Small intestine (tissue), 7 donors: ENCODE measurements around the gene WFIKKN2. TPM values are rescaled to one million over a fixed set of nuclear protein-coding genes. Genes with fewer than 3 reads are reported as not detected.
"Not testable (repeated sequence)": the region's sequence is repeated elsewhere in the genome, so short reads cannot be mapped to it uniquely, and the experiment has no call there.

ENCODE experiments used
- DNase-seq, 2 donors: peaks; one replicate each; pipeline versions ENCODE4 v3.0.0 to v3.0.0-alpha.2; 2013
- FAIRE-seq: peaks from 2 replicates; lab custom pipeline; 2012; peaks lifted over from hg19 to GRCh38; lab: Jason Lieb, UNC
- H3K27ac ChIP-seq, 3 donors: one replicate each; pipeline ENCODE4 v1.5.1; 2013; ENCODE audit warnings: low read length in 2 of 3, mild to moderate bottlenecking in 2 of 3, control low read depth in 1 of 3, inconsistent platforms in 1 of 3, low read depth in 1 of 3, moderate library complexity in 1 of 3
- H3K27me3 ChIP-seq, 3 donors: one replicate each; pipeline ENCODE4 v1.6.1; 2013; ENCODE audit warnings: low read length in 3 of 3, inconsistent platforms in 1 of 3; ENCODE audit not compliant: control insufficient read depth in 3 of 3, insufficient read depth in 3 of 3
- H3K36me3 ChIP-seq, 3 donors: one replicate each; pipeline ENCODE4 v1.6.1; 2013; ENCODE audit warnings: low read length in 3 of 3, inconsistent platforms in 1 of 3, low read depth in 1 of 3, mild to moderate bottlenecking in 1 of 3, moderate library complexity in 1 of 3; ENCODE audit not compliant: control insufficient read depth in 3 of 3, insufficient read depth in 2 of 3
- H3K4me1 ChIP-seq, 3 donors: one replicate each; pipeline ENCODE4 v1.6.1; 2013; ENCODE audit warnings: low read length in 2 of 3, inconsistent platforms in 1 of 3, low read depth in 1 of 3, mild to moderate bottlenecking in 1 of 3, moderate library complexity in 1 of 3; ENCODE audit not compliant: control insufficient read depth in 3 of 3, insufficient read depth in 2 of 3
- H3K4me3 ChIP-seq, 3 donors: one replicate each; pipeline ENCODE4 v1.5.1; 2013; ENCODE audit warnings: low read length in 3 of 3, control low read depth in 1 of 3, inconsistent platforms in 1 of 3, low read depth in 1 of 3, mild to moderate bottlenecking in 1 of 3, moderate library complexity in 1 of 3
- H3K9me3 ChIP-seq, 2 donors: one replicate each; pipeline ENCODE4 v1.6.1; 2013; ENCODE audit warnings: low read depth in 1 of 2, low read length in 1 of 2; ENCODE audit not compliant: control insufficient read depth in 2 of 2, insufficient read depth in 1 of 2
- WGBS, 3 donors: extraction: QIAGEN DNeasy Blood & Tissue Kit; methylation state at CpG; one replicate each; pipeline ENCODE4 v1.1.7; 2013; 5-methylcytosine and 5-hydroxymethylcytosine counted together
- polyA plus RNA-seq, 4 donors: library from polyadenylated mRNA; stranded (reverse) in 3 of 4; unstranded in 1 of 4; fragments of 200-250 nt in 3 of 4; fragments of 120-200 nt in 1 of 4; gene quantifications; one replicate each; pipeline versions ENCODE4 v1.2.1 to v1.2.3, GENCODE V29; 2013
- donor health status: healthy with polysubstance abuse.
- donor health status: control.
- donor health status: control.
- donor health status: Bipolar disorder and iron deficiency.
- donor health status: healthy.

Gene WFIKKN2
- polyA plus RNA-seq, 4 donors: 0.03 to 0.10 TPM; not detected in 2

DNA sequence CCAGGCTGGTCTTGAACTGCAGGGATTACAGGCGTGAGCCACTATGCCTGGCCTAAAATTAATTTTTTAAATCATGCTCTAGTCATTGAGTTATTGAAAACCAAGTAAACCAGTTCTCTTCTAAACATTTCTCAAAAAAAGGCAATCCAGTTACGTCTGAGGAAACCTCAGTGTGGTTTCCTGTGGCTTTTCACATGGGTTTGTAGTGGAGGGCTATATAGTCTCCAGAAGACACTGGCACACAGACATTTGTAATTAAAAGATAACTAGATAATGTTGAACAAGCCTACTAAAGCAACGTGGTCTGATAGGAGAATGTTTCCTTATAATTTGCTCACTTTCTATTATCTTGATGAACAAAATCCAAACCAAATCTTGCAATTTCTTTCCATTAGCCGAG, 36.0 kb downstream of the WFIKKN2 start:
- H3K4me3 ChIP-seq: no peak overlapping the region
- no peaks in the 10 kb centered on the region for H3K36me3 ChIP-seq
- peak overlapping the region in 1 of 3 donors; percentile 31 for H3K27ac ChIP-seq
- peak in 1 of 2 donors; percentile 55 for DNase-seq
- WGBS, 3 donors: 44 to 48% (median 45%) methylated on average over 4 of the region's 4 CpGs
- H3K9me3 ChIP-seq: no peaks in the 10 kb centered on the region
- H3K27me3 ChIP-seq: no peaks in the 10 kb centered on the region
- no peak for FAIRE-seq
- peaks cover 2 to 16% (median 3%) of the 10 kb centered on the region in 3 donors for H3K4me1 ChIP-seq

DNA sequence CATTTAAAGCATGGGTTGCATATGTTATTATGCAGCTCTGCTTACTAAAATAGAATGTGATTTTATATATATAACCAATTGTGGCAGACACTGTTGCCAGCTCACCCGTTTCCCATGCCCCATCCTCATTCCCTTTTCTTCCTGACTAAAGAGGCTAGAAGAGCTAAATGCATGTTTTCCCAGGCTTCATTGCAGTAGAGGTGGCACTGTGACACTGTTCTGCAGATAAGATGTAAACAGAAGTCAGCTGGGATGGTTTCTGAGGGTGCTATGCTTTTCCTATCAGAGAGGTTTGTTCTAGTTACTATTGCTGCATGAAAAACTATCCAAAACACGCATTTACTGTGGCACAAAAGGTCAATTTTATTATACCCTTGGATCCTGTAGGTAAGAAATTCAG, 36.5 kb downstream of the WFIKKN2 start:
- H3K27ac ChIP-seq: peak overlapping the region in 2 of 3 donors; percentile 31 to 51
- no peaks in the 10 kb centered on the region for H3K9me3 ChIP-seq
- H3K4me3 ChIP-seq: no peak overlapping the region
- H3K4me1 ChIP-seq: peaks cover 2 to 16% (median 3%) of the 10 kb centered on the region in 3 donors
- FAIRE-seq (no peak), DNase-seq (peak in 1 of 2 donors; percentile 44)
- 14 to 47% (median 32%) methylated on average over 2 of the region's 2 CpGs for WGBS, 3 donors
- H3K36me3 ChIP-seq: no peaks in the 10 kb centered on the region
- no peaks in the 10 kb centered on the region for H3K27me3 ChIP-seq

DNA sequence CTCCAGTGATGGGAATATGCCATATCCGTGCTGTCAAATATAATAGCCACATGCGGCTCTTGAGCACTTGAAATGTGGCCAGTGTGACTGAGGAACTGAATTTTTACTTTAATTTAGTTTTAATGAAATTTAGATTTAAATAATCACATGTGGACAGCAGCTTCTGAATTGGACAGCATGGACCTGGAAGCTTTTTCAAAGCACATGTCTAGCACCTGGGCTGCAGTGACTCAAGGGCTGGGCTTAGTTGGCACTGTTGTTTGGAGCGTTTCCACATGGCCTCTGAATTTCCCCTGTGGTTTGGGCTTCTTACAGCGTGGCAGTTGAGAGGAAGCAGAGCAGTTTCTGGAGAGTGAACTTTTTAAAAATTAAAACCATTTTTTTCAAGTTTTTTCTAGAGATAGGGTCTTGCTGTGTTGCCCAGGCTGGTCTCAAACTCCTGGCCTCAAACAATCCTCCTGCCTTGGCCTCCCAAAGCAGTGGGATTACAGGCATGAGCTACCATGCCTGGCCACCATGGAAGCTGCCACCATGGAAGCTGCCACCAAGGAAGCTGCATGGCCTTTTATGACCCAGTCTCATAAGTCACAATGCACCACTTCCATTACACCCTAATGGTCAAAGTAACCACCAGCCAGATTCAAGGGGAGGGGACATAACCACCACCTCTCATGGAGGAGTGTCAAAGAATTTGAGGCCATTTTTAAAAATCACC, 37.5 kb downstream of the WFIKKN2 start:
- no peaks in the 10 kb centered on the region for H3K9me3 ChIP-seq
- H3K4me1 ChIP-seq: peaks cover 2 to 16% (median 3%) of the 10 kb centered on the region in 3 donors
- no peak for DNase-seq
- H3K27ac ChIP-seq: no peak overlapping the region
- H3K36me3 ChIP-seq: no peaks in the 10 kb centered on the region
- no peak for FAIRE-seq
- WGBS, 3 donors: 60 to 74% (median 61%) methylated on average over 4 of the region's 4 CpGs
- no peak overlapping the region for H3K4me3 ChIP-seq
- H3K27me3 ChIP-seq: no peaks in the 10 kb centered on the region

DNA sequence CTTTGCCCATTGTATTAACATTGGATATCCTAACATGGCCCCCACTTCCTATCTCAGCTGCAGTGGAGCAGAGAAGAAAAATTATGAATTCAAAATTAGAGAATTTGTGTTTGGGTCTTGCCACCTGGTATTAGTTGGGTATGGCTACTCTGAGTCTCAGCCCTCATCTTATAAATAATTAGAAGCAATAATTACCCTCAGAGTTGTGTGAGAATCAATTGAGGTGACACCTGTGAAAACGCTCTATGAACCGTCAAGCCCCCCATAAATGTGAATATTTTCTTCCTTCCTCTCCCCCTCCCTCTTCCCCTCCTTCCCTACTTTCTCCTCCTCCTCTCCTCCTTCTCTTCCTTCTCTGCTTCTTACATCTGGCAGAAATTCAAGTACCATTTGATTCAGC, 39.7 kb downstream of the WFIKKN2 start:
- no peak for FAIRE-seq
- H3K36me3 ChIP-seq: no peaks in the 10 kb centered on the region
- WGBS, 3 donors: 64 to 85% (median 77%) methylated on average over 2 of the region's 2 CpGs
- H3K4me3 ChIP-seq: no peak overlapping the region
- H3K27ac ChIP-seq: no peak overlapping the region
- H3K4me1 ChIP-seq: peaks cover 2 to 8% (median 3%) of the 10 kb centered on the region in 3 donors
- H3K9me3 ChIP-seq: peaks cover 0 to 4% of the 10 kb centered on the region in 2 donors
- no peak for DNase-seq
- H3K27me3 ChIP-seq: no peaks in the 10 kb centered on the region

DNA sequence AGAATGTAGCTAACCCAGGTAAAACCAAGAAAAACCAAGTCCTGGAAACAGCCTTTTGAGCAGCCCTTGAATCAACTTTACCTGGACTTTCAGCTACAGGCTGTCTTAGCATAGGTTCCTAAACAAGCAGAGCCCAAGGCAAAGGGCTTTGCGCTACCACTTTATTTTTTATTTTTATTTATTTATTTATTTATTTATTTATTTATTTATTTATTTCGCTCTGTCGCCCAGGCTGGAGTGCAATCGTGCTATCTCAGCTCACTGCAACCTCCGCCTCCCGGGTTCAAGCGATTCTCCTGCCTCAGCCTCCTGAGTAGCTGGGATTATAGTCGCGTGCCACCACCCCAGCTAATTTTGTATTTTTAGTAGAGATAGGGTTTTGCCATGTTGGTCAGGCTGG, 41.7 kb downstream of the WFIKKN2 start:
- 96 to 97% (median 97%) methylated on average over 9 of the region's 9 CpGs for WGBS, 3 donors
- H3K36me3 ChIP-seq, H3K27me3 ChIP-seq, H3K4me3 ChIP-seq, FAIRE-seq, H3K9me3 ChIP-seq, H3K4me1 ChIP-seq, DNase-seq, H3K27ac ChIP-seq: not testable (repeated sequence)

DNA sequence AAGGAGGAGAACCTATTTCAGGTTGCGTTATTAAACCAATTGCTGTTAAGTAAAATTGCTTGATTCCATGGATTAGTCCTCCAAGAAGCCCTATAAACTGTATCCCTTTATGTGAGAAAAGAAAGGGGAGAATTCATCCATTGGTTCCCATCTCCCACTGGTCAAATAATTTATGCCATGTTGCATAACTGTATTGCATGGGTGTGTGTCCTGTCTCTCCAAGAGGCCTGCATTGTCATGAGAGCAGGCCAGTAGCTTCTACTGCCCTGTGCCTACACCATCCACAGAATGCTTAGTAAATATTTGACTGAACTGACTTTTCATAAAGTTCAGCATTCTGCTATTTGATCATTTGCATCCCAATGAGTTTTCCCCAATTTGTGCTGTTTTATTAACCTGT, 42.5 kb downstream of the WFIKKN2 start:
- Histone ChIP-seq H3K4me3 (no peak overlapping the region), H3K4me1 (peaks cover 0 to 2% (median 0%) of the 10 kb centered on the region in 3 donors), H3K27ac (no peak overlapping the region), H3K9me3 (peaks cover 0 to 6% of the 10 kb centered on the region in 2 donors), H3K36me3 (no peaks in the 10 kb centered on the region), H3K27me3 (no peaks in the 10 kb centered on the region)
- WGBS, 3 donors: 100% methylated on average over 1 of the region's 1 CpG
- FAIRE-seq (no peak), DNase-seq (no peak)

DNA sequence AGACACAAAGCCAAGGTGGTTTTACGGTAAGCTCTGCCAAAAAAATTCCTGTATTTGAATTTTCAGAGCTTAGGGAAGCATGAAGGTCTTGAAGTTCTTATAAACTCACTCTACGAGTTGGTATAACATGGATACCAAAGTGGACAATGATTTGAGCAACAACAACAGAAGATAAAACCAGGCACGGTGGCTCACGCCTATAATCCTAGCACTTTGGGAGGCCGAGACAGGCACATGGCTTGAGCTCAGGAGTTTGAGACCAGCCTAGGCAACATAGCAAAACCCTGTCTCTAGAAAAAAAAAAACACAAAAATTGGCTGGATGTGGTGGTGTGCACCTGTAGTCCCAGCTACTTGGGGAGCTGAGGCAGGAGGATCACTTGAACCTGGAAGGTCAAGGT, 43.7 kb downstream of the WFIKKN2 start:
- no peak overlapping the region for H3K27ac ChIP-seq
- no peak for FAIRE-seq
- H3K4me3 ChIP-seq: no peak overlapping the region
- H3K27me3 ChIP-seq: no peaks in the 10 kb centered on the region
- DNase-seq: no peak
- no peaks in the 10 kb centered on the region for H3K36me3 ChIP-seq
- WGBS, 3 donors: 95 to 99% (median 96%) methylated on average over 5 of the region's 5 CpGs
- peaks cover 0 to 9% (median 2%) of the 10 kb centered on the region in 3 donors for H3K4me1 ChIP-seq
- peaks cover 0 to 6% of the 10 kb centered on the region in 2 donors for H3K9me3 ChIP-seq

DNA sequence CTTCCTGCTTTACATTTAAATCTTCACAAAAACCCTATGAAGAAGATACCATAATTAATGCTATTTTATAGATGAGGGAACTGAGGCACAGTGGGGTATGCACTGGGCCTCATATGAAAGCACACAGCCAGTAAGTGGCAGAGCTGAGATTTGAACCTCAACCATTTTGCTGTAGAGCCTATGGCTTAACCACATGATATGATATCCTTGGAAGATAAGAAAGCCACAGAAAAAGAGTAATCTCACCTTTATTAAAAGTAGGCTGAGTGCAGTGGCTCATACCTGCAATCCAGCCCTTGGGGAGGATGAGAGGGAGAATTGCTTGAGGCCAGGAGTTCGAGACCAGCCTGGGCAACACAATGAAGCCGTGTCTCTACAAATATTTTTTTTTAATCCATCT, 45.8 kb downstream of the WFIKKN2 start:
- H3K27ac ChIP-seq: no peak overlapping the region
- H3K9me3 ChIP-seq: peaks cover 0 to 6% of the 10 kb centered on the region in 2 donors
- DNase-seq: no peak
- H3K4me1 ChIP-seq: peaks cover 2 to 26% (median 4%) of the 10 kb centered on the region in 3 donors
- WGBS, 3 donors: 85 to 95% (median 95%) methylated on average over 2 of the region's 2 CpGs
- H3K4me3 ChIP-seq: no peak overlapping the region
- no peaks in the 10 kb centered on the region for H3K27me3 ChIP-seq
- no peak for FAIRE-seq
- H3K36me3 ChIP-seq: no peaks in the 10 kb centered on the region
